ENCODE results near the gene SLC26A9. TPM values are rescaled to one million over a fixed set of nuclear protein-coding genes. Genes with fewer than 3 reads are reported as not detected.

The SLC26A9 gene
- total RNA-seq, 1 donor from 2014 or later: 2.5 TPM

DNA sequence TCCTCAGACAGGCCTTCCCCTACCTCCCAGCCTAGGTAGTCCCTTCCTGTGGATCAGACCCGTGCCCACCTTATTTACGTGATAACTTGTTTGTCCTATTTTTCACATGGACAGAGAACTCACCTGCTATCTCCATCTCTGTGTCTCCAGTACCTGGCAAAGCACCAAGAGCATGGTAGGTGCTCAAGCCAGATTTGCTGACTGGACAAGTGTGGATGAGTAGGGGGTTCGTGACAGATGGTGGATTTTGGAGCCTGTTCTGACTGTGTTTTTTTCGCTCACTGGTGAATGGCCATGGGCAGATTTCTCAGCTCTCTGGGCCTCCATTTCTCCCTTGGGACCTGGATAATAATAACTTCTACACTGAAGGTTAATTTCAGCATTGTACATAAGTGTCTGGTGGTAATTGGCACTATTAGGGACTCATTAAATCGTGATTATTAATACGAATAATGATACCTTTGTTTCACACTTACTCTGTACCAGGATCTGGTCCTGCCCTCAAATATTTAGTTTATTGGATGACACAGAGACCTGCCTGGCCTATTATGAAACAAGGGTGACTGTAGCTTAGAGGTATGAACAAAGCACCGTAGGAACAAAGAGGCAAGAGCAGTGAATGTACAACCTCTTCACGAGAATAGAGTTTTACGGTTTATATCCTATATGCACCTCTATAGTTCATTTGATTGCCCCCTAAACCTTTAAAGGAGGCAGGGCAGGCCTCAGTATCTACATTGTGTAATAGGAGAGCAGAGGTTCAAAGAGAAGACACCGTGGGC lies 24.5 kb upstream of the SLC26A9 start:
- H3K27me3 Mint-ChIP-seq: peaks cover 13% of the 10 kb centered on the region
- H3K4me1 Mint-ChIP-seq (ENCODE audit: unreplicated experiment): no peaks in the 10 kb centered on the region
- DNase-seq (ENCODE audit: extremely low spot score, unreplicated experiment): no peak

DNA sequence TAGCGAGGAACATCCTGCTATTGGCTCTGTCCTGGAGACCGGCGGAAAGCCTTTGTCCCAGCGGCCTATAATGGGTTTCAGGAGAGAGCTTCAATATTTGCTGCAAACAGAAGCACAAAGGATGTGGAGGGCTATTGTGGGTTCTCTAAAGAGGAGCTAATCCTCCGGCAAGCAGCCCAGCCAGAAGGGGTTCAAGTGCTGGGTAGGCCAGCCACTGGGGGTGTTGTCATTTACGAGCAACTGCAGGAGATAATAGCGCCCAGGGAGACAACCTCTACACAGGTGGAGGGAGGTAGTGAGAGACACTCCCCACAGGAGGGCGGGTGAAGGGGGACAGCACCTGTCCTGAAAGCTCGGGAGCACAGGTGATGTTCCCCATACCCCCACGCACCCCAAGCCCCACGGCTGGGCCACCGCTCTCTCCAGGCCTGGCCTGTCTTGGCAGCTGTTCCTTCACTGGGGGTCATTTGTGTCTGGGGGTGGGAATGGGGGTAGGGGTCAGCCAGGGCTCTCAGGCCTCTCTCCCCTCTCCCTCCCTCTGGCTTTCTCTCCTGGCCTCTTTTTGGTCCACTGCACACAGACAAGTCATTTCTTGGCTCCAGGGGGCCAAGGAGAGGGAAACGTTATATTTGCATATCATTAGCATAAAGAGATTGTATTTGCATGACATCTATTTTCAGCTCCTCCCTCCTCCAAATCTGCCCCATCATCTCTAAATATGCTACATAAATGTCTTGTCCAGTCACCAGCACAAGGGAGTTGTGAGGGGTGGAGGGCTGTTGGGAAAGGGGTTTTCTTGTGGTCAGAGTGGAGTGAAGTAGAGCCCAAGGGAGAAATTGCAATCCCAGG lies 22.0 kb upstream of the SLC26A9 start:
- TF ChIP-seq, protein P1, sequence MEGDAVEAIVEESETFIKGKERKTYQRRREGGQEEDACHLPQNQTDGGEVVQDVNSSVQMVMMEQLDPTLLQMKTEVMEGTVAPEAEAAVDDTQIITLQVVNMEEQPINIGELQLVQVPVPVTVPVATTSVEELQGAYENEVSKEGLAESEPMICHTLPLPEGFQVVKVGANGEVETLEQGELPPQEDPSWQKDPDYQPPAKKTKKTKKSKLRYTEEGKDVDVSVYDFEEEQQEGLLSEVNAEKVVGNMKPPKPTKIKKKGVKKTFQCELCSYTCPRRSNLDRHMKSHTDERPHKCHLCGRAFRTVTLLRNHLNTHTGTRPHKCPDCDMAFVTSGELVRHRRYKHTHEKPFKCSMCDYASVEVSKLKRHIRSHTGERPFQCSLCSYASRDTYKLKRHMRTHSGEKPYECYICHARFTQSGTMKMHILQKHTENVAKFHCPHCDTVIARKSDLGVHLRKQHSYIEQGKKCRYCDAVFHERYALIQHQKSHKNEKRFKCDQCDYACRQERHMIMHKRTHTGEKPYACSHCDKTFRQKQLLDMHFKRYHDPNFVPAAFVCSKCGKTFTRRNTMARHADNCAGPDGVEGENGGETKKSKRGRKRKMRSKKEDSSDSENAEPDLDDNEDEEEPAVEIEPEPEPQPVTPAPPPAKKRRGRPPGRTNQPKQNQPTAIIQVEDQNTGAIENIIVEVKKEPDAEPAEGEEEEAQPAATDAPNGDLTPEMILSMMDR (conservative IDR thresholded peaks at IDR 0.05): no peak
- no peaks in the 10 kb centered on the region for H3K36me3 Mint-ChIP-seq
- no peak overlapping the region for H3K4me3 Mint-ChIP-seq
- peaks cover 21% of the 10 kb centered on the region for H3K27me3 Mint-ChIP-seq
- H3K9me3 Mint-ChIP-seq: no peaks in the 10 kb centered on the region
- peaks cover 5% of the 10 kb centered on the region for H3K4me1 Mint-ChIP-seq (ENCODE audit: unreplicated experiment)
- no peak overlapping the region for H3K27ac Mint-ChIP-seq
- no peak for DNase-seq (ENCODE audit: extremely low spot score, unreplicated experiment)

More for the DNA sequence above, 24.5 kb upstream of the SLC26A9 start:
- H3K27ac Mint-ChIP-seq: no peak overlapping the region
- no peaks in the 10 kb centered on the region for H3K9me3 Mint-ChIP-seq
- TF ChIP-seq, protein P1 (conservative IDR thresholded peaks at IDR 0.05): no peak
- no peak overlapping the region for H3K4me3 Mint-ChIP-seq
- H3K36me3 Mint-ChIP-seq: no peaks in the 10 kb centered on the region

DNA sequence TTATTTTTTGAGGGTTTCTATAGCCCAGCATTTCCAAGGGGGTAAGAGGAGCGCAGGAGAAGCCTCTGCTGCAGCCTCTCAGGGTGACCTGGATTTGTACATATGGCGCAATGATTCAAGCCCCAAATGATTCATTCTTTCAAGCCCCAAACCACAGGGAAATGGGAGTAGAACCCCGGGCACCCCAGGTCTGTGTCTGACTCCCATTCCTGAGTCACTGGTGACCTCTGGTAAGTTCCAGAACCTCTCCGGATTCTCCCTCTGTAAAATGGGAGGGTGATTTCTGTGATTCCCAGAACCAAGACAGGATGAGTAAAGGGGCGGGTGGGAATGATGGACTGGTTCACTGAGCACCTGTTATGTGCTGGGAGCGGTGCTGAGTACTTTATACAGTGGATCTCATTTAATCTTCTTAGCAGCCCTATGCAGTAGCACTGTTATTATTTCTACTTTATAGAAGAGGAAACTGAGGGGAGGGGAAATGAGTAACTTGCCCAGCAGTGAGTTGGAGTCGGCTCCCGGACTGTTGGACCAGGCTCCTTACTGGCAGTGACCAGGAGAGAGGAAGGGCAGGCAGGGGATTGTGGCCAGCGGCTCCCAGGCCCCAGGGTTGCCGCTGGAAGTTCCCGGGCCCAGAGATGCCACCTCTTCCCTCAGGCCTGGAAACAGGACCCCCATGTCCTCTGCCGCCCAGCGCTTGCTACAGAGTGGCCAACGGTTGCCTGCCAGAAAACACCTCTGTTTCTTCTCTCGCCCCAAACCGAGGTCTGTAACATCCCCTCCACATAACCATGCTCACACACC lies 20.3 kb upstream of the SLC26A9 start:
- TF ChIP-seq, protein P1 (conservative IDR thresholded peaks at IDR 0.05): no peak
- Mint-ChIP-seq H3K4me3 (no peak overlapping the region), H3K27me3 (peaks cover 28% of the 10 kb centered on the region), H3K27ac (no peak overlapping the region), H3K4me1 (ENCODE audit: unreplicated experiment) (peaks cover 5% of the 10 kb centered on the region), H3K9me3 (no peaks in the 10 kb centered on the region), H3K36me3 (no peaks in the 10 kb centered on the region)
- DNase-seq (ENCODE audit: extremely low spot score, unreplicated experiment): no peak

DNA sequence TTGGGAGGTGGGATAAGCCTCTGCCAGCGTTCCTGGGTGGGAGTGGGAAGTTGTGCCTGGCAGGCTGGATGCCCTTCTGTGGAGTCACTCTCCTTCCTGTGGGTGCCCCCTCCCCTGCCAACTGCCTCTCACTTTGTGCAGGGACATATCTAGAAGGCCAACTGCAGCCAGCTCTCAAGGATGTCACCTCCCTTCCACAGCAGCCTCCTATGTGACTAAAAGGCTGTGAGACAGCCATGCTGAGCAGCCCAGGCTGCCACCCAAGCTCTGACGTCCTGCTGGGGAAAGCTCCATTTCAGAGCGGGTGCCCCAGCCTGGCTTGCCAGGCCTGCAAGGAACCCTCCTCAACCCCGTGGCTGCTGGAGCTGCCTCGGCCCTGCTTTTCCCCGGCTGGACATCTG lies 19.6 kb upstream of the SLC26A9 start:
- H3K9me3 Mint-ChIP-seq: no peaks in the 10 kb centered on the region
- H3K27ac Mint-ChIP-seq: no peak overlapping the region
- H3K4me1 Mint-ChIP-seq (ENCODE audit: unreplicated experiment): peaks cover 5% of the 10 kb centered on the region
- no peak for DNase-seq (ENCODE audit: extremely low spot score, unreplicated experiment)
- no peaks in the 10 kb centered on the region for H3K36me3 Mint-ChIP-seq
- no peak overlapping the region for H3K4me3 Mint-ChIP-seq
- TF ChIP-seq, protein P1 (conservative IDR thresholded peaks at IDR 0.05): no peak
- H3K27me3 Mint-ChIP-seq: peaks cover 28% of the 10 kb centered on the region
